CD4-positive, alpha-beta T cell treated with Interleukin-21 for 1 hour (primary cell): Measurements from ENCODE around the gene SLC35D3.
"Not testable (repeated sequence)": the region's sequence is repeated elsewhere in the genome, so short reads cannot be mapped to it uniquely, and the experiment has no call there.

Experiments used
- DNase-seq: peaks from one replicate; pipeline ENCODE4 v3.0.0-alpha.2; 2020

SLC35D3 gene

DNA sequence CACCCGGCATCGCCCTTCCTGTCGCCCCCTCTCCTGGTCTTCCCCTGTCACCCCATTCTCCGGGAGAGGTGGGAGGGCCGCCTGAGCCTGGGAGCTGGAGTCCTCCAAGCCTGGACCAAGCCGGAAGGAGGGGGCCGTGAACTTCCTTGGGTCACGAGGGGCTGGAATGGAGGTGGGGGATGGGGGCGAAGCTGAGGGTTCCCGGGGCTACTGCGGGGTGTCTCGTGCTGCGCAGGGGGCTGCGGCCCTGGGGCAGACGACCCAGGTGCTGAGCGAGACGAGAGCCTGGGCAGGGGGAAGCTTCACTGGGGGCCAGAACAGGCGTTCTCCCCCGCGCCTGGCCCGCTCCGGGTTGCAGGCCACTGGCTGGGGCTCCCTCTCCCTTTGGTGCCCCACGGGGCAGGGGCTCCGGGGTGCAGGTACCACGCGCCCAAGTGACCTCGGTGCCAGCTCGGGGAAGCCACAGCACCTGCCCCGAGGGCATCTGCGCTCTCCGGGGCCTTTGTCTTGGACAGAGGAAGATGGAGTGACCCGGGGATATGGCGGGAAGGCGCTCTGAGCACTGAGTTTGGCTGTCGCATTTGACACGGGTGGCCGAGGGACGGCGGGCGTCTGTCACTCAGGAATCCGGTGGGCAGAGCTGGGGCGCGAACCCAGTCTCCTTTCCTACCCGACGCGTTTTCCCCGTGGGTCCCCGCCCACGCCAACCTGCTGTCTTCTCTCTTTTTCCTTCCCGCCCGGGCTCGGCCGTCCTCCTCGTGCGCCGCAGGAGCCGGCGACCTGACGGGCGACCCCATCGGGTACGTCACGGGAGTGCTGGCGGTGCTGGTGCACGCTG is 1.2 kb downstream of the SLC35D3 start:
- no peak for DNase-seq

DNA sequence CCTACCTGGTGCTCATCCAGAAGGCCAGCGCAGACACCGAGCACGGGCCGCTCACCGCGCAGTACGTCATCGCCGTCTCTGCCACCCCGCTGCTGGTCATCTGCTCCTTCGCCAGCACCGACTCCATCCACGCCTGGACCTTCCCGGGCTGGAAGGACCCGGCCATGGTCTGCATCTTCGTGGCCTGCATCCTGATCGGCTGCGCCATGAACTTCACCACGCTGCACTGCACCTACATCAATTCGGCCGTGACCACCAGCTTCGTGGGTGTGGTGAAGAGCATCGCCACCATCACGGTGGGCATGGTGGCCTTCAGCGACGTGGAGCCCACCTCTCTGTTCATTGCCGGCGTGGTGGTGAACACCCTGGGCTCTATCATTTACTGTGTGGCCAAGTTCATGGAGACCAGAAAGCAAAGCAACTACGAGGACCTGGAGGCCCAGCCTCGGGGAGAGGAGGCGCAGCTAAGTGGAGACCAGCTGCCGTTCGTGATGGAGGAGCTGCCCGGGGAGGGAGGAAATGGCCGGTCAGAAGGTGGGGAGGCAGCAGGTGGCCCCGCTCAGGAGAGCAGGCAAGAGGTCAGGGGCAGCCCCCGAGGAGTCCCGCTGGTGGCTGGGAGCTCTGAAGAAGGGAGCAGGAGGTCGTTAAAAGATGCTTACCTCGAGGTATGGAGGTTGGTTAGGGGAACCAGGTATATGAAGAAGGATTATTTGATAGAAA is 2.0 kb downstream of the SLC35D3 start:
- DNase-seq, result no peak

DNA sequence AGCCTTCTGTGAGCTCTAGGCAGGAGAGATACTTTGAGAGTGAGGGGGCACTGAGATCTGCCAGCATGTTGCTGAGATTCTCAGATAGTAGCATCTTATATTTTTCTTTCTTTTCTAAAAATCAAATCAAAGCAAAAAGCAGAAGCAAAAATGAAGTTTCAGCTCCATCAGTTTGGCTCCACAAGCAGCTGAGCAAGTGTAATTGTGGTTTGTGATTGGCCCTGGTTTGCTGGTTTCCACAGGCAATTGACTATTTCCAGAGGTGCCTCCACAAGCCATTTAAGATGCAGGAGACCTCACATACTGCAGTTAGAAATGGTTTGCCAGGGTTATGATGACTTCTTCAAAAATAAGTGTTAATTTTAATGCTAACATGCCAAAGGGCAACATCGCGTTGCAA is 4.3 kb downstream of the SLC35D3 start:
- DNase-seq, result no peak

DNA sequence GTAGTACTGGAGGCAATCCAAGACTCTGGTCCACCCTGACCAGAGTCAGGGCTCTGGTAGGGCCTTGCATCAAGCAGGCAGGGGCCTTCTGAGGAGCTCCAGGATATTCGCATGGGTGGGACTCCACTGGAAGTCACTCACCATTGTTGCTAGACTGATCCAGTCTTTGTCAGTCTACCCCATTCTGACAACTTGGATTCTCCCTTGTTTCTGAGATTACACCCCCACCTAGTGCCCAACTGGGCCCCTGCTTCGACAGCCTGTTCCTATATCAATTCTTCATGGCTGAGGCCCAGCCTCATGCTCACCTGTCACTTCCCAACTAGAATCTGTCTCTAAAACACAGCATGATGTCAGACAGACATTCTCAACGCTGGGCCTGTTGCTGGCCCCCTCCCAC is 5.2 kb downstream of the SLC35D3 start:
- DNase-seq, result no peak

DNA sequence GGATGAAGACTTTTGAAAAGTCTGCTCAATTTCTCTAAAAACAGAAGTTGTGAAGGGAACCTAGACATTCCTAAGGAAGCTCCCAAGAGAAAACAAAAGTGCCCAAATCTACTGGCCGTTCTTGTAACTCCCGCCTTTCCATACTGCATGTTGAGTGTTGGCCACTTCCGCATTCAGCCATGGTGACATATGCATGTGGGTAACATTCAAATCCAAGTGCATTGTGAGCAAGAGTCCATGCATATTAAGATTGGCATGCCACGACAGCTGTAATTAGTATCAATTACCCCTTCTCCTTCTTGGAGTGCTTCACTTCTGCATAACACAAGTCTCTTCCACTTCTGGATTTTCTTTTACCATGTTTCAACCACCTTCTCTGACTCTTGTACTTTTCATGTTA is 8.4 kb downstream of the SLC35D3 start:
- DNase-seq, result no peak

DNA sequence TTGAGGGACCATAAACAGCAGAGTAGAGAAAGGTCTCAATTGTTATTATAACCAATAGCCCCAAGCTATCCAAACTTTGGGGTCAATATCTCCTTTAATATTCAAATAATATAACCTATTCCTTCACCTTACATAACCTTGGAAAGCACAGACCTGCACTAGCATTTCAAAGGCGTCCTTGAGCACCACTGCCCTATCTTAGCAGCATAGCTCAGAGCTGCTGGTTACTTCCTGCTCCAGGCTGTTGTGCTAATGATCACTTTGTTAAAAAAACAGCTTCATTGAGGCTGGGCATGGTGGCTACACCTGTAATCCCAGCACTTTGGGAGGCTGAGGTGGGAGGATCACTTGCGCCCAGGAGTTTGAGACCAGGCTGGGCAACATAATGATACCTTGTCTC is 10.5 kb downstream of the SLC35D3 start:
- DNase-seq, result no peak

DNA sequence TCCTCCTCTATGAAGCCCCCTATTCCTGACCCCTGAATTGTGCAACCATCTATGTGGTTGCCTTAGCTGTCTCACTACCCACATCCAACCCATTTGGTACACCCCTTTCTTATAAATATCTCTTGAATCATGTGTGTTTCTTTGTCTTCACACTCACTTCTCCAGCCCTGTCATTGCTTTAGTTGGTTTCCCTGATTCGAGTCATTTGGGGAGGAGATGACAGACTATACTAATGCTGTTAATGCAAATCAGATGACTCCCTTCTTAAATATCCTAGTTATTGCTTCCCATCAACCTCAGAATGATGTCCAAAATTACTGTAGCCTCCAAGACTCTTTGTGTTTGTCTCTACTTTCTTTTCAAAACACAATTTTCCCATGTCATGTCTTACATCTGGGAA is 23.0 kb downstream of the SLC35D3 start:
- DNase-seq, result no peak

DNA sequence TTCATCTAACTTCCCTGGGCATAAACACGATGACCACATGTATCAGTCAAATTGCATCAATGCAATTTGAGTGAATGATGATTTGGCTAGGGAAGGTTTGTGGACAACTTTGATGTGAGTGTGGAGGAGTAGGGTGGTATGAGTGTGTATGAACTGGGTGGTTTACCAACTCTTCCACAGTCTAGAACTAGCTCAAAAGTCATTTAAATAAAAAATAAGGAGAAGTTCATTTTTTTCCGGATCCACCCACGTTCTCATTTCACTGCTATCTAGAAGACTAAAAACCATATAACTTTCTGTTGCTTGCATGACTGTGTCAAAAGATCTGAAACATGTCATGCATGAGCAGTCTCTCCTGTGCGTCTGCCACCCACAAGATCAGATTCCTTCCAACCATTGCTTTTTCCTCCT is 23.6 kb downstream of the SLC35D3 start:
- DNase-seq, result no peak

DNA sequence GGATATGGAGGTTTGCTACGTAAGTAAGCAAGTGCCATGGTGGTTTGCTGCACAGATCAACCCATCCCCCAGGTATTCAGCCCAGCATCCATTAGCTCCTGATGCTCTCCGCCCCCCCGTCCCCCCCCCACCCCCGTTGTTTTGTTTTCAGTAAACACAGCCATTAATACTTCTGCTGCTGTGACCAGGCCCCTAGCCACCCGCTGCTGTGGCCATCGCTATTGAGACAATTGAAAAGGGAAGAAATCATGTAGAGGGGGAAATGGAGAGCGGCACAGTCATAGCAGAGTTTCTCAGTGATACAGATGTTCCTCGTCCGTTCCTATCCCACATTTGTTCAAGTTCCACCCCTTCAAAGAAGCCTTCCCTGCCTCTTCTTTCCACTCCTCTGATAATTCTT is 24.9 kb downstream of the SLC35D3 start:
- DNase-seq, result no peak

DNA sequence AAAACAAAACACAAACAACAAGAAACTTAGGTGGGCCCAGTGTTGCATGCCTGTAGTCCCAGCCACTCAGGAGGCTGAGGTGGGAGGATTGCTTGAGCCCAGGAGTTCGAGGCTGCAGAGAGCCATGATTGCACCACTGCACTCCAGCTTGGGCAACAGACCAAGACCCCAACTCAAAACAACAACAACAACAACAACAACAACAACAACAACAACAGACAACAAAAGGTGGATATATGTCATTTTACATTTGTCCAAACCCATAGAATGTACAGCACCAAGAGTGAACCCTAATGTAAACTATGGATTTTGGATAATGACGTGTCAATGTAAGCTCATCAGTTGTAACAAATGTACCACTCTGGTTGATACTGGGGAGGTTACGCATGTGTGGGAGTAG is 27.9 kb downstream of the SLC35D3 start:
- DNase-seq, result not testable (repeated sequence)

DNA sequence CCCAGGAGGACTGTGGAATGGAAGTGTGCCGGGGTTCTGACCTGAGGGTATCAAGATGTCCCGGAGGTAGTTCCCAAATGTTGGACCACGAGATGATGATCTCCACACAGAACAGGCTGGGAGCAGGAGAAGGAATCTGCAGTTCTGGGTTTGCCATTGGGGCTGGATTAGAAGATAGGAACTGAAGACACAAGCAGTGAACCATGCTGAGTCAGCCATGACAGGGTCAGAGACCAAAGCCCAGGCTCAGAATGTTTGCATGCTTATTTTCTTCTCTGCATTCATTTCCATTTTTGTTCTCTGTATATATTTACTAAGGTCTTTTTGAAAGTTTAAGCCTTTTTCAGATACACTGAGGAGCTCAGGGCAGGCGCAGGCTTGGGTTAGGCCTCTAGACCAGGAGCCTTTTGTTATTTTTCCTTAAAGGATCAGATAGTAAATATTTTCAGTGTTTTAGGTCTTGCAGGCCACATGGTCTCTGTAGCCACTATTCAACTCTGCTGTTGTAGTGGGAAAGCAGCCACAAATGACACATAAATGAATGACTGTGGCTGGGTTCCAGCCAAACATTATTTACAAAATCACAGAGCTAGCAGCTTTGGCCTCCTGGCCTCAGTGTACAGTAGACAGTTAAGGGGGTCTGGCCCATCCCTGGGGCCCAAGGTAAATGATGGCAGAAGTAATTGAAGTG is 28.5 kb downstream of the SLC35D3 start:
- no peak for DNase-seq

DNA sequence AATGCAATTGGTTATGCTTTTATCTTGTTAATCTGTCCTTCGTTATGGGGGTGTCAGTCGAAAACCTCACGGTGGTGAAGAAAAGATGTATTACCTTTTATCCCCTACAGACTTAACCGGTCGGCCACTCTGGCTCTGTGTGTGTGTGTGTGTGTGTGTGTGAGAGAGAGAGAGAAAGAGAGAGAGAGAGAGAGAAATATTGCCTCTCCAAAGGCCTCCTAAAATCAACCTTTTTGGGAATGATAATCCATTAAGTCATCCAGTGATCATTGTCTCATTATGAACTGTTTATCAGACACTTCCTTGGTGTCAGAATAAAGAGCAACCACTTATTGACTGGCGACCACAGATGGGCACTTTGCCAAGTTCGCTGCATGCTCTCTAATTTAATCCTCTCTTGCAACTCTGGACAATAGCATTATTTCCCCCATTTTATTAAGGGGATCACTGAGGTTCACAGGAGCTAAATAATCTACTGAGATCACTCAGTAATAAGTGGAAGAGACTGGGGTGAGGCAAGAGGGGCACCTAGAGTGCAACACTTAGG is 30.7 kb downstream of the SLC35D3 start:
- no peak for DNase-seq

DNA sequence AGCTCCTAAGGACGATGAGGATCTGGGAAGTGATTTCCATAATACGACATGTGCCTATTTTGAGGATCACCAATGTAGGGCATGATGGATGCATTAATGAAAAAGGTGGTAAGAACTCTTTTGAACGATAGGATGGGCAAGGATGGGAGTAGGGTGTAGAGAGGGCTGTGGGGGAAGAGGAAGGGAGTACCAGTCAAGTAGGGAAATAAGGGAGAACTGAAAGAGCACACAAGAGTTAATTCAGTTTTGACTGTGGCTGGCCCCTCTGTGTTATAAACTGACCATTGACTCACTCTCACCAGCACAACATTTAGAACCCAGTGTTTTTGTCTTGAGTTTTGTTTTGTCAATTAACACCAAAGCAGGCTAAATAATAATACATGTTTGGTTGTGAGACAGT is 33.0 kb downstream of the SLC35D3 start:
- DNase-seq, result no peak

DNA sequence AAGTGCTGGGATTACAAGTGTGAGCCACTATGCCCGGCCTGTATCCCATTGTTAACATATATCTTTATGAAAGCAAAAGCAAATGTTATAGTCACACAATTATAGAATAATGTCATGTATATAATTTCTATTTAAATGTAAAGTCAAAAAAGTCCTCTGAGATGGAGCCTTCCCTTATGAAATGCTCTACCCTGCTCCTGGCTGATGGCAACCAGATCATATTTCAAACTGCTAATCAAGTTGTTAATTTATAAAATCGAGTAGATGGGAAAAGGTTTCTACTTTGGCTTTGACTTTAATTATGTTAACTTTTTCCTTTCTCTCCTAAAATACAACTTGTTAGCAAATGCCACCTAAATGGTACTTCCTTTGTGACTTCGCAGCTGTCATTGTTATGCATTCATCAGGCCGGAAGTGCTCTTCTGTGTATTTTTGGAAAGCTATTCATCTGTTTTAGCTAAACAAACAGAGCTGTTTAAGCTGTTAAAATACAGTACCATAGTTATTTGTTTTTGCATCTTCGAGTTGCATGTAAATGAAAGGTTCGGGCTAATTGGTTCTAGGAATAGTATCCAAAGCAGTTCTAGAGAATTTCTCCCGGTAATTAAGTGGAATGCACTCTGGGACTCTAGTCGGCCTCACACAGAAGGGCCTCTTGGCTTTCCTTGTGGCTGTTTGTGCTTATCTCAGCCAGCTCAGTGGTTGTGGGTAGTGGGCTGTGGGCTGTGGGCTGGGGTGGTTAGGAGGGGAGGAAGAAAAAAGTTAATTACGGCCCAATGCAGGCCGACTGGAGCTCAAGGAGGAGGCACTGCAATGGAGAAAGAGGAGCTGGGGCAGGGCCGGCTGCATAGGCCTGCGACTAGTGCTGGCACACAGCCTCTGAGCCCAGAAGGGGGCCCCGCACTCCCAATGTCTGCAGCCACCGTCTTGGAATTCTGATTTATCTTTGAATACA is 34.8 kb downstream of the SLC35D3 start:
- no peak for DNase-seq

DNA sequence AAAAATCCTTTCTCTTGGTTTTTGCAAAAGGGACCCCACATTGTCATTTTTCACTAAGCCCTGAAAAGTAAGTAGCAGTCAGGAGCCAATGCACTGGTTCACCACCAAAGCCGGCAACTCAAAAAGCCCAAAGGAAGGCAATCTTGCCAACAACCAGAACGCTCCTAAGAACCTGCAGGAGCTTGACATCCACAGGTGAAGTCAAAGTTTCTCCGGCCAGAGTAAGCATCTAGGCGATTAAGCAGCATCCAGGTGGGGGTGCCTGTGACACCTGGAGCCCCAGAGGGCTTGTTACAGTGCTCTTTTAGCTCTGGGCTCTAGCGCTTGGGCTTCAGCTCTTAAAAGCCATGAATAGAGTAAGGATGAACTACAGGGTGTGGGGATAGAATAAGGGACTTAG is 36.1 kb downstream of the SLC35D3 start:
- DNase-seq, result no peak

DNA sequence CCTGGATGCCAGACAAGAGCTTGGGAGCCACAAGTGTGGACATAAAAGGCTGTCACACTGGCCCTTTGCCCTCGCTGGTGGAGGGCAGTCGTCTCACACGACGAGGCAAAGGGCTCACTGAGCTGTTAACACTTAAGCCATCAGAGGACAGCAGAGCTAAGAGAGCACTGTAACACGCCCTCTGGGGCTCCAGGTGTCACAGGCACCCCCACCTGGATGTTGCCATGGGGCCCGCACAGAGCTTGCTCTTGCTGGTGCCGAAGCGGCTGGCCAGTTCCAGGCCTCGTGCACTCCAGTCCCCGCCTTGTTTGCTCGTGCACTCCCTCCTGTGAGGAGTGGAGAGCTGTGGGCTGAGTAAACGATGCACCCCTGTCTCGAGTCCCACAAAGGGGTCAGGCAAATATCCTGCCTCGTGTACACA is 37.4 kb downstream of the SLC35D3 start:
- DNase-seq, result no peak

DNA sequence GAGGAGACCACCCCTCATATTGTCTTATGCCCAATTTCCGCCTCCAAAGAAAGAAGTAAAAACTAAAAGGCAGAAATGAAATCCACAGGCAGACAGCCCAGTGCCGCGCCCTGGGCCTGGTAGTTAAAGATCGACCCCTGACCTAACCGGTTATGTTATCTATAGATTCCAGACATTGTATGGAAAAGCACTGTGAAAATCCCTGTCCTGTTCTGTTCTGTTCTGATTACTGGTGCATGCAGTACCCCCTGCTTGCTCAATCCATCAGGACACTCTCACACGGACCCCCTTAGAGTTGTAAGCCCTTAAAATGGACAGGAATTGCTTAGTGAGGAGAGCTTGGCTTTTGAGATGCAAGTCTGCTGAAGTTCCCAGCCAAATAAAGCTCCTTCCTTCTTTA is 37.8 kb downstream of the SLC35D3 start:
- not testable (repeated sequence) for DNase-seq

DNA sequence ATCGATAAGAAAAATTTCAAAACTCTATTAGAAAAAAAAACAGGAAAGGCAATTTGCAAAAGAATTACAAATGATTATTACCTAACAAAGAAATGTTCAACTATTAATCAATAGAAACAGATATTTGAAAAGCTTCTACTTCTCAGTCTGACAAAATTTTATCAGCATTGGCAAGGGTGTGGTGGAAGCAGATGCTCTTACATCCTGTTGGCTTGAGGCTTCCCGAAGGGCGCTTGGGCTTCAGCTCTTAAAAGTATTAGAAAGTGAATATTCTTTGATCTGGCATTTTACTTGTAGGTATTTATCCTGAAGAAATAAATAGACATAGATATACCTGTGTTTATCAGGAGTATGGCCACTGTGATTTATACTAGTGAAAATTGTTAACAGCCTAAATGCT is 38.7 kb downstream of the SLC35D3 start:
- no peak for DNase-seq

DNA sequence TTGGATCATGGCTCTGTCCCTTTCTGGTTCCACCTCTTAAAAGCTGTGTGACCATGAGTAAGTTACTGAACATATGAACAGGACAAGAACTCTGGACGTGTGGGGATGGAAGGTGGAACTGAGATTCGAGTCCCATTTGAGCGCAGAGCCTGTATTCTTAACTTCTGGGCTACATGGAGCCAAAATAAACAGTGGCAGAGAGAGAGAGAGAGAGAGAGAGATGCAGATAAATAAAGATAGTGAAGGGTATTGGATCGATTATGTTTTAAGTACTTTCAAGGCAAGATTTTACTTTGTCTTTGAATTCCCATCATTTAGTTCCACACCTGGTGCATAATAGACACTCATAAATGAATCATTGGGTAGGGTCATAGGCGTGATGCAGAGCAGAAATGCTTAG is 39.7 kb downstream of the SLC35D3 start:
- DNase-seq, result no peak

DNA sequence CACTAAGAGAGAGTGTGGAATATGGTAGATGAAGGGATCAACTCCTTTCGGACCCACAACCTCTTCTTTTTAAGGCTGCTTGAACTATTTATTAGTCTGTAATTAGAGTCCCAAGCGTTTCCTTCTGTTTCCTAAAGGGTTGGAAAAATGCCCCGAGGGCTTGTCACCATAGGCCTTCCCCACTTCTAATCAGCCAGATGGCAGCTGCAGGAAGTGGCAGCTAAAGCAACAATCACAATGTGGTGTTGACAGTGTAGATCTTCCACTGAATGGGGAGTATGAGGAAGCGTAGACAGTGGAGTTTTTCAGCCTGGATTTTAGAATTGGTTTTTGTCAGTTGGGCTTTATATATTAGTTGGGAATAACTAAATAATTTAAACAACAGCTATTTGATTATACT is 40.6 kb downstream of the SLC35D3 start:
- DNase-seq, result no peak

DNA sequence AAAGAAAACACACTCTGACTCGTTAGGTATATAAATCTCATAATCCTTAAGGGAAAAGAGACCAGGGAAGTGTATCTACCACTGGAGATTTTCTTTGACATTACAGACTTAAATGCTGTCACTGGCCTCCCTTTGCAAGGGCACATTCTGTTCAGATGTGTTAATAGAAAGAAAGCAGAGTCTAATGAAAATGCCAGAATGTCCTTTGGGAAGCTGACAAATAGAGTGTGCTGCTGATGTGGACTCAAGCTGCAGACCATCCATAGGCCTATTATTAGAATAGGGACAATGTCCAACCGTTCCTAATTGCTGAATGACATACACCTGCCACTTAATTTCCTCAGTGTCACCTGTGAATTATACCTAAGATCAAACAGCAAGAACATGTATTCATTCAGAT is 41.2 kb downstream of the SLC35D3 start:
- DNase-seq, result no peak

DNA sequence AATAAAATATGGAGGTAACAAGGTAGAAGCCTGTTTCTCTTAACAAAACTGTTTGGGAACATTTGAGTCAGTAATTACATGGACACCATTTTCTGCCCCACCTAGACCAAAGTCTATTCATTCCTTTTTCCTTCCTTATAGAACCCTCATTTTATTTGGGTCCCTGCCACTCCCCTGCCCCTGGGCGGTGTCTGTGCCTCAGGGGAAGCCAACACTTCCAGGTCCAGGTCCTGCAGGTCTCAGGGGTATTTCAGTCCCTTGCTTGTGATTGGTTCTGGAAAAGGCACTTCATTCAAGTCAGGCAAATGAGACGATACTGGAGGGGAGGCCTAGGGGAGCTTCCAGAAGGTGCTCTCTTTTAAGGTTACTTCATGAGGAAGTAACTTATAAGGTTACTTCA is 42.3 kb downstream of the SLC35D3 start:
- no peak for DNase-seq
